CD4-positive, alpha-beta memory T cell (primary cell): ENCODE data around the gene ATXN1. TPM values are rescaled to one million over a fixed set of nuclear protein-coding genes. Genes with fewer than 3 reads are reported as not detected.

Experiments
- CTCF ChIA-PET: fragments of 350-600 bp; sonication (Branson Sonifier 250); formaldehyde crosslinking; loops from one replicate; lab custom pipeline; 2021; ENCODE audit warnings: inconsistent platforms; ENCODE audit not compliant: partially characterized antibody; lab: Charles Lee
- POLR2A ChIA-PET: fragments of 350-600 bp; sonication (Branson Sonifier 250); formaldehyde crosslinking; loops from one replicate; lab custom pipeline; 2021; ENCODE audit not compliant: partially characterized antibody; lab: Charles Lee
- DNase-seq, 5 donors: peaks; one replicate each; pipeline versions ENCODE4 v3.0.0 to v3.0.0-alpha.2; 2020 to 2022; ENCODE audit warnings: mixed read lengths in 1 of 5
- H3K27ac ChIP-seq: one replicate; pipeline ENCODE4 v1.7.0; 2013; ENCODE audit warnings: low read depth, low read length
- H3K27me3 ChIP-seq: 2 replicates; pipeline ENCODE4 v1.7.0; 2013; ENCODE audit warnings: mild to moderate bottlenecking, low read length, moderate library complexity; ENCODE audit not compliant: insufficient read depth
- H3K36me3 ChIP-seq: 2 replicates; pipeline ENCODE4 v1.7.0; 2013; ENCODE audit warnings: mild to moderate bottlenecking, low read length, moderate library complexity; ENCODE audit not compliant: insufficient read depth
- H3K4me1 ChIP-seq: 2 replicates; pipeline ENCODE4 v1.7.0; 2013; ENCODE audit warnings: mild to moderate bottlenecking, low read length, moderate library complexity; ENCODE audit not compliant: insufficient read depth
- H3K4me3 ChIP-seq, 2 donors: one replicate each; pipeline ENCODE4 v1.7.0; 2013; ENCODE audit warnings: low read length in 2 of 2, mild to moderate bottlenecking in 1 of 2
- H3K9me3 ChIP-seq, 2 donors: one replicate each; pipeline ENCODE4 v1.7.0; 2013; ENCODE audit warnings: low read length in 2 of 2, control low read depth in 1 of 2; ENCODE audit not compliant: control insufficient read depth in 1 of 2
- H3K27ac Mint-ChIP-seq, 7 donors: one replicate each; pipeline ENCODE4 v1.8.0; 2020 to 2021; ENCODE audit warnings: mixed read lengths in 7 of 7, mild to moderate bottlenecking in 6 of 7, inconsistent platforms in 3 of 7, moderate library complexity in 3 of 7
- H3K27me3 Mint-ChIP-seq, 2 donors: one replicate each; pipeline ENCODE4 v1.8.0; 2020 to 2021; ENCODE audit warnings: mixed read lengths in 2 of 2
- H3K36me3 Mint-ChIP-seq, 2 donors: one replicate each; pipeline ENCODE4 v1.8.0; 2020 to 2021; ENCODE audit warnings: mixed read lengths in 2 of 2, inconsistent platforms in 1 of 2, mild to moderate bottlenecking in 1 of 2
- H3K4me1 Mint-ChIP-seq, 4 donors: one replicate each; pipeline ENCODE4 v1.8.0; 2020 to 2021; ENCODE audit warnings: mixed read lengths in 4 of 4, mild to moderate bottlenecking in 1 of 4
- H3K4me3 Mint-ChIP-seq, 8 donors: one replicate each; pipeline ENCODE4 v1.8.0; 2020 to 2021; ENCODE audit warnings: mixed read lengths in 8 of 8, mild to moderate bottlenecking in 7 of 8, moderate library complexity in 6 of 8, inconsistent platforms in 3 of 8
- H3K9me3 Mint-ChIP-seq, 8 donors: one replicate each; pipeline ENCODE4 v1.8.0; 2020 to 2021; ENCODE audit warnings: mixed read lengths in 8 of 8, mild to moderate bottlenecking in 5 of 8, inconsistent platforms in 3 of 8, moderate library complexity in 1 of 8
- intact Hi-C: fragments of 100-400 bp; cut with micrococcal nuclease; formaldehyde crosslinking; loops from one replicate; pipeline ENCODE4 v1.15.1; 2023
- polyA plus RNA-seq, 2 donors: library from polyadenylated mRNA; unstranded; fragments of 300-500 nt; fragmentation: Illumina TruSeq; gene quantifications; one replicate each; pipeline ENCODE4 v1.2.3, GENCODE V29; 2021
- total RNA-seq, 2 experiments: library from RNA; stranded (reverse); gene quantifications; one replicate each; pipeline ENCODE4 v1.2.3, GENCODE V29; 2021

The ATXN1 gene
- total and polyA plus RNA-seq, 4 experiments from 2014 or later, result 10.5 to 97.4 (median 56.9) TPM

- DNase-seq, result no peak
- ChIA-PET CTCF (interaction anchor here (0.8 to 3.9 kb wide), 10 partner anchors 9 to 229 kb away, joined by 3 to 25 read pairs (median 5); no protein-coding TSS in a partner anchor), POLR2A (interaction anchor here (0.7 to 5.1 kb wide), 8 partner anchors 9 to 226 kb away, joined by 3 to 20 read pairs (median 4); partner anchors contain the start of gene ATXN1)
- Mint-ChIP-seq H3K27ac (peak overlapping the region in 6 of 7 donors; percentile 0 to 58 (median 35)), H3K9me3 (no peaks in the 10 kb centered on the region), H3K27me3 (no peaks in the 10 kb centered on the region), H3K36me3 (peaks cover 19 to 66% of the 10 kb centered on the region in 2 donors), H3K4me1 (peaks cover 53 to 91% (median 68%) of the 10 kb centered on the region in 4 donors), H3K4me3 (no peak overlapping the region)
- H3K9me3 ChIP-seq, result no peaks in the 10 kb centered on the region
- intact Hi-C loops, result no loop called here
- H3K27ac ChIP-seq, result no peak overlapping the region
- H3K4me1 ChIP-seq, result peaks cover 65% of the 10 kb centered on the region
- H3K36me3 ChIP-seq, result peaks cover 12% of the 10 kb centered on the region
- no peak overlapping the region for H3K4me3 ChIP-seq
- no peaks in the 10 kb centered on the region for H3K27me3 ChIP-seq
These were observed 21.2 kb downstream of the ATXN1 start for GRCh38 chr6:16740097-16740496.

- no peak for DNase-seq
- Mint-ChIP-seq H3K4me1 (peaks cover 51 to 84% (median 66%) of the 10 kb centered on the region in 4 donors), H3K4me3 (peak overlapping the region in 1 of 8 donors; percentile 12), H3K36me3 (peaks cover 19 to 61% of the 10 kb centered on the region in 2 donors), H3K27me3 (no peaks in the 10 kb centered on the region), H3K27ac (peak overlapping the region in 6 of 7 donors; percentile 2 to 58 (median 48)), H3K9me3 (no peaks in the 10 kb centered on the region)
- Histone ChIP-seq H3K27ac (no peak overlapping the region), H3K4me1 (peaks cover 62% of the 10 kb centered on the region), H3K27me3 (no peaks in the 10 kb centered on the region), H3K9me3 (no peaks in the 10 kb centered on the region), H3K36me3 (peaks cover 12% of the 10 kb centered on the region), H3K4me3 (no peak overlapping the region)
- intact Hi-C loops, result loop anchor here (5.0 kb wide), 1 partner anchor 33 kb away; no protein-coding TSS in a partner anchor
- ChIA-PET CTCF (interaction anchor here (1.3 to 3.9 kb wide), 9 partner anchors 10 to 228 kb away, joined by 3 to 25 read pairs (median 5); no protein-coding TSS in a partner anchor), POLR2A (interaction anchor here (0.8 to 5.1 kb wide), 7 partner anchors 9 to 225 kb away, joined by 3 to 20 read pairs (median 5); partner anchors contain the start of gene ATXN1)
These were observed 21.9 kb downstream of the ATXN1 start for GRCh38 chr6:16739329-16739801.

GRCh38 chr6:16737925-16738324 is 23.3 kb downstream of the ATXN1 start:
- H3K36me3 Mint-ChIP-seq, result peaks cover 22 to 51% of the 10 kb centered on the region in 2 donors
- H3K4me3 ChIP-seq, result no peak overlapping the region
- POLR2A ChIA-PET, result interaction anchor here (5.1 kb wide), 1 partner anchor 20 kb away, joined by 20 read pairs; no protein-coding TSS in a partner anchor
- DNase-seq, result no peak
- H3K4me1 Mint-ChIP-seq, result peaks cover 42 to 74% (median 61%) of the 10 kb centered on the region in 4 donors
- H3K36me3 ChIP-seq, result peaks cover 12% of the 10 kb centered on the region
- intact Hi-C loops, result loop anchor here (5.0 kb wide), 1 partner anchor 34 kb away; no protein-coding TSS in a partner anchor
- peak overlapping the region in 5 of 7 donors; percentile 29 to 74 (median 55) for H3K27ac Mint-ChIP-seq
- no peaks in the 10 kb centered on the region for H3K27me3 Mint-ChIP-seq
- no peaks in the 10 kb centered on the region for H3K9me3 Mint-ChIP-seq
- H3K4me1 ChIP-seq, result peaks cover 50% of the 10 kb centered on the region
- H3K9me3 ChIP-seq, result no peaks in the 10 kb centered on the region
- H3K27ac ChIP-seq, result no peak overlapping the region
- CTCF ChIA-PET, result interaction anchor here (0.8 to 3.6 kb wide), 5 partner anchors 20 to 226 kb away, joined by 3 to 12 read pairs (median 4); no protein-coding TSS in a partner anchor
- H3K27me3 ChIP-seq, result no peaks in the 10 kb centered on the region
- no peak overlapping the region for H3K4me3 Mint-ChIP-seq

GRCh38 chr6:16736856-16737775 is 24.1 kb downstream of the ATXN1 start:
- Histone ChIP-seq H3K9me3 (no peaks in the 10 kb centered on the region), H3K27ac (no peak overlapping the region), H3K27me3 (no peaks in the 10 kb centered on the region), H3K4me3 (no peak overlapping the region), H3K36me3 (peaks cover 12% of the 10 kb centered on the region), H3K4me1 (peaks cover 50% of the 10 kb centered on the region)
- Mint-ChIP-seq H3K4me1 (peaks cover 45 to 74% (median 61%) of the 10 kb centered on the region in 4 donors), H3K9me3 (no peaks in the 10 kb centered on the region), H3K27ac (peak overlapping the region; percentile 31 to 75 (median 54)), H3K27me3 (no peaks in the 10 kb centered on the region), H3K4me3 (peak overlapping the region in 2 of 8 donors; percentile 36 to 45), H3K36me3 (peaks cover 18 to 48% of the 10 kb centered on the region in 2 donors)
- CTCF ChIA-PET, result interaction anchor here (0.8 to 3.6 kb wide), 12 partner anchors 8 to 405 kb away, joined by 3 to 17 read pairs (median 4); no protein-coding TSS in a partner anchor
- DNase-seq, result no peak
- POLR2A ChIA-PET, result interaction anchor here (1.2 to 5.1 kb wide), 4 partner anchors 10 to 25 kb away, joined by 3 to 20 read pairs (median 4); no protein-coding TSS in a partner anchor
- intact Hi-C loops, result loop anchor here (5.0 kb wide), 1 partner anchor 35 kb away; no protein-coding TSS in a partner anchor

- H3K4me1 ChIP-seq, result peaks cover 52% of the 10 kb centered on the region
- Mint-ChIP-seq H3K4me1 (peaks cover 47 to 72% (median 59%) of the 10 kb centered on the region in 4 donors), H3K9me3 (no peaks in the 10 kb centered on the region), H3K27me3 (no peaks in the 10 kb centered on the region), H3K4me3 (no peak overlapping the region), H3K27ac (peak overlapping the region in 2 of 7 donors; percentile 27 to 31), H3K36me3 (peaks cover 15 to 35% of the 10 kb centered on the region in 2 donors)
- intact Hi-C loops, result loop anchor here (5.0 kb wide), 1 partner anchor 37 kb away; no protein-coding TSS in a partner anchor
- H3K27me3 ChIP-seq, result no peaks in the 10 kb centered on the region
- H3K9me3 ChIP-seq, result no peaks in the 10 kb centered on the region
- POLR2A ChIA-PET, result interaction anchor here (5.4 kb wide), 1 partner anchor 23 kb away, joined by 32 read pairs; no protein-coding TSS in a partner anchor
- CTCF ChIA-PET, result interaction anchor here (1.0 to 3.6 kb wide), 2 partner anchors 17 to 223 kb away, joined by 3 to 12 read pairs; no protein-coding TSS in a partner anchor
- DNase-seq, result no peak
- peaks cover 10% of the 10 kb centered on the region for H3K36me3 ChIP-seq
- H3K27ac ChIP-seq, result no peak overlapping the region
- H3K4me3 ChIP-seq, result no peak overlapping the region
These were observed 26.2 kb downstream of the ATXN1 start for GRCh38 chr6:16735014-16735413.

- H3K4me1 Mint-ChIP-seq, result peaks cover 53 to 79% (median 65%) of the 10 kb centered on the region in 4 donors
These were observed 28.2 kb downstream of the ATXN1 start for GRCh38 chr6:16733085-16733484.

More at GRCh38 chr6:16733085-16733484, 28.2 kb downstream of the ATXN1 start:
- H3K4me3 Mint-ChIP-seq, result peak overlapping the region in 3 of 8 donors; percentile 15 to 79 (median 19)
- no peak overlapping the region for H3K27ac ChIP-seq
- ChIA-PET POLR2A (interaction anchor here (1.1 to 5.4 kb wide), 6 partner anchors 12 to 298 kb away, joined by 3 to 32 read pairs (median 9); partner anchors contain the start of gene ATXN1), CTCF (interaction anchor here (1.0 to 4.0 kb wide), 13 partner anchors 12 to 416 kb away, joined by 3 to 55 read pairs (median 4); partner anchors contain the start of gene ATXN1)
- H3K9me3 ChIP-seq, result no peaks in the 10 kb centered on the region
- H3K36me3 ChIP-seq, result no peaks in the 10 kb centered on the region
- H3K36me3 Mint-ChIP-seq, result peaks cover 3 to 25% of the 10 kb centered on the region in 2 donors
- no peaks in the 10 kb centered on the region for H3K9me3 Mint-ChIP-seq
- no peak overlapping the region for H3K4me3 ChIP-seq
- peak overlapping the region; percentile 36 to 97 (median 79) for H3K27ac Mint-ChIP-seq
- H3K27me3 Mint-ChIP-seq, result no peaks in the 10 kb centered on the region
- H3K27me3 ChIP-seq, result no peaks in the 10 kb centered on the region
- peaks cover 60% of the 10 kb centered on the region for H3K4me1 ChIP-seq
- DNase-seq, result no peak
- intact Hi-C loops, result no loop called here
